Prostate gland (tissue), 2 donors: ENCODE measurements around the gene CRADD. TPM values are rescaled to one million over a fixed set of nuclear protein-coding genes. Genes with fewer than 3 reads are reported as not detected.
A peak's percentile ranks its signal among the peaks of the same experiment; 100 is the strongest.

Experiments used
- DNase-seq: peaks from one replicate; pipeline ENCODE4 v3.0.0-alpha.2; 2019; ENCODE audit warnings: low spot score
- H3K27ac ChIP-seq, 2 donors: fragments of 200-600 bp; sonication (generic); 2 replicates each; pipeline ENCODE4 v1.5.1; 2017 to 2019
- H3K27me3 ChIP-seq: fragments of 200-600 bp; sonication (generic); replicated peaks from 2 replicates; pipeline ENCODE4 v1.5.1; 2019; ENCODE audit not compliant: insufficient read depth
- H3K36me3 ChIP-seq, 2 donors: fragments of 200-600 bp; sonication (generic); 1 replicate in 1 of 2; 2 replicates in 1 of 2; pipeline versions ENCODE4 v1.5.1 to v1.8.1; 2017 to 2019
- H3K4me1 ChIP-seq: fragments of 200-600 bp; sonication (generic); replicated peaks from 2 replicates; pipeline ENCODE4 v1.5.1; 2019
- H3K4me3 ChIP-seq, 2 donors: fragments of 200-600 bp; sonication (generic); 2 replicates each; pipeline ENCODE4 v1.5.1; 2017 to 2019
- H3K9me3 ChIP-seq: fragments of 200-600 bp; sonication (generic); 2 replicates; pipeline ENCODE4 v1.5.1; 2017
- CTCF ChIP-seq, 4 experiments: fragments of 200-600 bp in 2 of 4; fragments of 450-650 bp in 2 of 4; sonication (generic) in 2 of 4; IDR thresholded peaks; 1 replicate in 3 of 4; 2 replicates in 1 of 4; pipeline ENCODE4 v1.5.1; 2016 to 2019; ENCODE audit warnings: antibody characterized with exemption in 4 of 4, mild to moderate bottlenecking in 2 of 4, moderate library complexity in 2 of 4
- POLR2A ChIP-seq: fragments of 450-650 bp; IDR thresholded peaks from one replicate; pipeline ENCODE4 v1.6.1; 2016; ENCODE audit warnings: antibody characterized with exemption, mild to moderate bottlenecking
- POLR2AphosphoS5 ChIP-seq: sonication (generic); formaldehyde crosslinking; IDR thresholded peaks from one replicate; pipeline ENCODE4 v1.6.1; 2017; ENCODE audit warnings: antibody characterized with exemption
- WGBS: methylation state at CpG from one replicate; pipeline ENCODE4 v1.1.5; 2018; 5-methylcytosine and 5-hydroxymethylcytosine counted together
- intact Hi-C: fragments of 100-400 bp; cut with DNase I; formaldehyde crosslinking; loops from one replicate; pipeline ENCODE4 v1.14.2; 2022
- total RNA-seq, 2 donors: library from RNA; depleted of rRNA; stranded (reverse); fragments of >200 nt; gene quantifications; one replicate each; pipeline ENCODE4 v1.1.0, GENCODE V29; 2016

Gene CRADD
- total RNA-seq, 2 donors from 2014 or later: 38.9 to 42.4 TPM

DNA sequence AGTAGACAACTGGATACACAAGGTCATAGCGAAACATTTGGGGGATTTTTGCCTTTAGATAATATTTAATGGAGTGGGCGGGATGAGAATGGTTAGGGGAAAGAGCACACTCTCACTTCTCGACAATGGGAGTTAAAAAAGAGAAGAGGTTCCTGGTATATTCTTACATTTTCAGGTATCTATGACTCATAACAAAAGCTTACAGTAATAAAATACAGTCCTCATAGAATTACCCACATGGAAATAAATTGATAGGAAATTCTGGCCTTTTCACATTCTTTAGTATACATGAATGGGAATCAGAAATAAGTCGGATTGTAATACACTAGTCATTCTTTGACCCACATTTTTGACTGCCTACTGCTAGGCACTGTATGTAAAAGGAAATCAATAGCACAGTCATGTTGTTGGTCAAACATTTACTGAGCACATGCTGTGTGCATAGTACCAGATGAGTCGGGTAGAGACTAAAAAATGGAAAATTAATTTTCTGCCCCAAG is 8.2 kb upstream of the CRADD start:
- H3K9me3 ChIP-seq: no peaks in the 10 kb centered on the region
- 93% methylated on average over 5 of the region's 5 CpGs for WGBS
- no peak for TF ChIP-seq POLR2AphosphoS5
- no peak for TF ChIP-seq POLR2A
- no peak for TF ChIP-seq CTCF (IDR thresholded peaks at IDR 0.05)

GRCh38 chr12:93669452-93669851 is 7.7 kb upstream of the CRADD start:
- Histone ChIP-seq H3K9me3 (no peaks in the 10 kb centered on the region), H3K27ac (no peak overlapping the region), H3K36me3 (no peaks in the 10 kb centered on the region), H3K27me3 (no peaks in the 10 kb centered on the region), H3K4me1 (no peaks in the 10 kb centered on the region), H3K4me3 (no peak overlapping the region)
- no peak for DNase-seq
- WGBS: 100% methylated on average over 3 of the region's 3 CpGs
- intact Hi-C loops: no loop called here
- TF ChIP-seq CTCF (IDR thresholded peaks at IDR 0.05) (no peak), POLR2A (no peak), POLR2AphosphoS5 (no peak)

More for the DNA sequence above, 8.2 kb upstream of the CRADD start:
- Histone ChIP-seq H3K4me3 (no peak overlapping the region), H3K27me3 (no peaks in the 10 kb centered on the region), H3K27ac (peak overlapping the region in 1 of 2 donors; percentile 40), H3K36me3 (no peaks in the 10 kb centered on the region), H3K4me1 (no peaks in the 10 kb centered on the region)
- DNase-seq: no peak
- intact Hi-C loops: no loop called here

- no peaks in the 10 kb centered on the region for H3K36me3 ChIP-seq
- DNase-seq: no peak
- no peaks in the 10 kb centered on the region for H3K9me3 ChIP-seq
- intact Hi-C loops: no loop called here
- no peak overlapping the region for H3K4me3 ChIP-seq
- no peaks in the 10 kb centered on the region for H3K4me1 ChIP-seq
- no peak for TF ChIP-seq POLR2A
- TF ChIP-seq POLR2AphosphoS5: no peak
- TF ChIP-seq CTCF (IDR thresholded peaks at IDR 0.05): no peak
- no peaks in the 10 kb centered on the region for H3K27me3 ChIP-seq
- 59% methylated on average over 4 of the region's 4 CpGs for WGBS
- H3K27ac ChIP-seq: peak overlapping the region; percentile 11 to 24
Measured at GRCh38 chr12:93670104-93670503, 7.1 kb upstream of the CRADD start.

GRCh38 chr12:93671044-93671443 is 6.1 kb upstream of the CRADD start:
- no peak overlapping the region for H3K4me3 ChIP-seq
- H3K27me3 ChIP-seq: no peaks in the 10 kb centered on the region
- H3K9me3 ChIP-seq: no peaks in the 10 kb centered on the region
- DNase-seq: peak; percentile 36
- intact Hi-C loops: no loop called here
- no peaks in the 10 kb centered on the region for H3K36me3 ChIP-seq
- no peaks in the 10 kb centered on the region for H3K4me1 ChIP-seq
- H3K27ac ChIP-seq: peak overlapping the region in 1 of 2 donors; percentile 46
- peak; percentile 67 for TF ChIP-seq POLR2AphosphoS5
- TF ChIP-seq POLR2A: no peak
- WGBS: 58% methylated on average over 3 of the region's 3 CpGs

DNA sequence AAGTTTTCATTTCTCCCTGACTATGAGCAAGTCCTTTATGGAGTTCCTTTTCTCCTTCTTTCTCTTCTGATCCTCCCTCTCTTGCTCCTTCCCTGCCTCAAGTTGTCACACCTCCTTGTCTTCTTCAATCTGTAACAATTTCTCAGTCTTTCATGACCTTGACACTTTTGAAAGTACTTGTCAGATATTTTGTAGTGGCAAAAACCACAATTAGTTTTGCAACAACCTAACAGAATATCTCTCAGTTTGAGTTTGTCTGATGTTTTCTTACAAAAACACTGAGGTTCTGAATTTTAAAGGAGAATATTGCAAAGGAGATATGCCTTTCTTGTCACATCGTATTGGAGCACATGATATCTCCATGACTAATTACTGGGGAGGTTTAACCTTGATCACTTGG is 4.1 kb upstream of the CRADD start:
- Histone ChIP-seq H3K36me3 (no peaks in the 10 kb centered on the region), H3K27ac (no peak overlapping the region), H3K27me3 (no peaks in the 10 kb centered on the region), H3K4me1 (no peaks in the 10 kb centered on the region), H3K9me3 (no peaks in the 10 kb centered on the region), H3K4me3 (no peak overlapping the region)
- WGBS: 26% methylated on average over 1 of the region's 1 CpG
- TF ChIP-seq CTCF (IDR thresholded peaks at IDR 0.05) (no peak), POLR2A (no peak), POLR2AphosphoS5 (no peak)
- no peak for DNase-seq
- intact Hi-C loops: no loop called here
